ENCODE measurements around the gene FAM83B.

The FAM83B gene

DNA sequence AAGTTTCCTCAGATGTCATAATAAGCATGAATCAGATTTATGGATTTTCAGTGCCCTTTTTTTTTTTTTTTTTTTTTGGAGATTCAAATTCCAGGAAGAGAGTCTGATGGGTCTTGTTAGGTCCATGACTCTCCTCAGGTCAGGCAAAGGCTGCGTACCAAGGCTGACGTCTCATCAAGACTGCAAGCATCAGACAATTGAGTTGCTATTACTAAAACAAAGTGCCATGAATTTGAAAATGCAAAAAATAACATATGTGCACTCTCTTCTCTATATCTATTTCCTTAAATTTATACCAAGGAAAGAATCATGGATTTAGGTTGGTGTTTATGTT, 134.7 kb downstream of the FAM83B start:
- no peak for DNase-seq

GRCh38 chr6:54981647-54982046, 135.1 kb downstream of the FAM83B start:
- DNase-seq: no peak

DNA sequence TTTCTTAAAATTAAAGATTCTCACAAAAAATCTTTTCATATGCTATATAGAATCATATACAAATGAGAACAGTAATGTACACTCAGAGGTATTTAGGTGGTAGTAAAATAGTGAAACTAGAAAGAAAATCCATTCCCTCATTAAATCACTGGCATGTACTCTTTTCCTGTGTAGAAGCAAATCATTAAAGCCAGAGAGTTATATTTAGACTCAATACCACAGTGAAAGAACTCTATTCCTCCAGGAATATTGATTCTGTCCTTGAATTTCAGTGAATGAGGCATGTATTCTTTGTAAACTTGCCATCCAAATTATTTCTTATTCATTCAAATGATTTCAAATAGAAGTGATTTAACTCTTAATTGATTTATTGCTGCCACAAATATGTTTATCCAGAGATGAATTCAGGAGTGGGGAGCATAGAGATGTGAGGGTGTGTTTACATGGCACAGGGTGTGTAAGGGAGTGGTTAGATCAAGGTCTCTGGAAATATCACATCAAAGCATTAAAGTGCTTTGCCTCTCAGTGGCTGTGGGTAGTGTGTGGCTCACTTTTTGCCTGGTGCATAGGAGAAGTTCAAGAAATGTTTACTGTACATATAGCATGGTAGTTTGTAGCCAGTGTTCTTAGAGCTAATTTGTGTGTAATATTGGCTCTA, 141.2 kb downstream of the FAM83B start:
- DNase-seq: no peak

- DNase-seq: no peak
Observed at GRCh38 chr6:54988576-54988975, 142.0 kb downstream of the FAM83B start.

DNA sequence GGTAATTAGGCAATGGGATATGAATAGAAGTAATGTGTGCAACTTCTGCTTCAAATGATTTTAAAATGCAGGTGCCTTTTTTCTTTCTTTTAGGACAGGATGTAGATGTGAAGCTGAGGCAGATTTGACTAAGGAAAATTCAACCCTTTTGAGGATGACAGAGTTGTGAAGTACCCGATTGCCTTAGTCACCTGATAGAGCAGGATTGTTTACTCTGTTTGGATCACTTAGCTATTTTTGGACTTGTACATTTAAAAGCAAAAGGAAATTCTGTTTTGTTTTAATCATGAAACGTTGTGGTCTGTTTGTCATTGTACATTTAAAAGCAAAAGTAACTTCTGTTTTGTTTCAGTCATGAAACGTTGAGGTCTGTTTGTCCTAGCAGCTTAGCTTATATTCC, 143.4 kb downstream of the FAM83B start:
- no peak for DNase-seq

All from GOT3 (cell line).